Neural cell (in vitro differentiated cells): Measurements from ENCODE around the gene MAPK1. TPM values are rescaled to one million over a fixed set of nuclear protein-coding genes. Genes with fewer than 3 reads are reported as not detected.
"Not testable (repeated sequence)": the region's sequence is repeated elsewhere in the genome, so short reads cannot be mapped to it uniquely, and the experiment has no call there.

Source experiments
- H2AFZ ChIP-seq: fragments of 200-600, 300-800 bp; sonication (generic), shearing (Covaris generic); 2 replicates; pipeline ENCODE4 v1.6.0; 2014; ENCODE audit warnings: low read depth, mild to moderate bottlenecking, antibody characterized with exemption, low read length, moderate library complexity
- H3F3A ChIP-seq: fragments of 200-600 bp; shearing (Covaris generic); 2 replicates; pipeline ENCODE4 v1.6.1; 2016; ENCODE audit warnings: mild to moderate bottlenecking, moderate library complexity, mixed read lengths, antibody characterized with exemption, low read length; ENCODE audit not compliant: insufficient read depth, poor library complexity, severe bottlenecking
- H3K27ac ChIP-seq: fragments of 200-600, 300-800 bp; sonication (generic), shearing (Covaris generic); 2 replicates; pipeline ENCODE4 v1.5.1; 2014; ENCODE audit warnings: mild to moderate bottlenecking, low read length, moderate library complexity
- H3K27me3 ChIP-seq: fragments of 300-800, 200-600 bp; sonication (generic), shearing (Covaris generic); 2 replicates; pipeline ENCODE4 v1.6.0; 2014; ENCODE audit warnings: mild to moderate bottlenecking, low read depth, low read length, moderate library complexity; ENCODE audit not compliant: insufficient read depth
- H3K36me3 ChIP-seq: fragments of 300-800, 200-600 bp; sonication (generic), shearing (Covaris generic); 2 replicates; pipeline ENCODE4 v1.5.1; 2014; ENCODE audit warnings: mild to moderate bottlenecking, antibody characterized with exemption, low read length, moderate library complexity; ENCODE audit not compliant: insufficient read depth
- H3K4me2 ChIP-seq: fragments of 300-800, 200-600 bp; sonication (generic), shearing (Covaris generic); 2 replicates; pipeline ENCODE4 v1.6.0; 2014; ENCODE audit warnings: mild to moderate bottlenecking, low read length
- H3K4me3 ChIP-seq: fragments of 300-800, 200-600 bp; sonication (generic), shearing (Covaris generic); 2 replicates; pipeline ENCODE4 v1.5.1; 2014; ENCODE audit warnings: mild to moderate bottlenecking, low read length, moderate library complexity
- H3K79me2 ChIP-seq: fragments of 200-600 bp; shearing (Covaris generic); replicated peaks from 2 replicates; pipeline ENCODE4 v1.6.0; 2014; ENCODE audit warnings: mild to moderate bottlenecking, low read length, moderate library complexity; ENCODE audit not compliant: insufficient read depth
- H3K9ac ChIP-seq: fragments of 300-800, 200-600 bp; sonication (generic), shearing (Covaris generic); 2 replicates; pipeline ENCODE4 v1.6.1; 2016; ENCODE audit warnings: mild to moderate bottlenecking, low read length, mixed read lengths
- H3K9me2 ChIP-seq: fragments of 200-600 bp; shearing (Covaris generic); 2 replicates; pipeline ENCODE4 v1.6.1; 2016; ENCODE audit warnings: mild to moderate bottlenecking, low read length, mixed read lengths; ENCODE audit not compliant: insufficient read depth
- H3K9me3 ChIP-seq: fragments of 200-600, 300-800 bp; sonication (generic), shearing (Covaris generic); 2 replicates; pipeline ENCODE4 v1.6.1; 2016; ENCODE audit warnings: mild to moderate bottlenecking, mixed run types, low read length, moderate library complexity, mixed read lengths
- H4K20me1 ChIP-seq: fragments of 200-600 bp; shearing (Covaris generic); 2 replicates; pipeline ENCODE4 v1.6.1; 2016; ENCODE audit warnings: mild to moderate bottlenecking, mixed run types; ENCODE audit not compliant: insufficient read depth
- EP300 ChIP-seq: fragments of 450-650 bp; conservative IDR thresholded peaks from 2 replicates; pipeline ENCODE4 v1.6.1; 2014; ENCODE audit warnings: antibody characterized with exemption, mild to moderate bottlenecking, moderate library complexity; ENCODE audit not compliant: poor library complexity, severe bottlenecking
- EZH2 ChIP-seq: fragments of 200-600, 300-800 bp; shearing (Covaris generic), sonication (generic); IDR thresholded peaks from 2 replicates; pipeline ENCODE4 v1.6.1; 2014; ENCODE audit warnings: antibody characterized with exemption, low read length, borderline replicate concordance, mild to moderate bottlenecking; ENCODE audit not compliant: insufficient read depth, poor library complexity, severe bottlenecking
- MXI1 ChIP-seq: fragments of 450-650 bp; conservative IDR thresholded peaks from 2 replicates; pipeline ENCODE4 v1.6.1; 2014; ENCODE audit warnings: antibody characterized with exemption, mild to moderate bottlenecking; ENCODE audit not compliant: poor library complexity, severe bottlenecking
- POLR2AphosphoS5 ChIP-seq: IDR thresholded peaks from 2 replicates; pipeline ENCODE4 v1.6.1; 2012
- RAD21 ChIP-seq: fragments of 450-650 bp; conservative IDR thresholded peaks from 2 replicates; pipeline ENCODE4 v1.6.1; 2014; ENCODE audit warnings: antibody characterized with exemption, mild to moderate bottlenecking, moderate library complexity
- SMC3 ChIP-seq: fragments of 450-650 bp; conservative IDR thresholded peaks from 2 replicates; pipeline ENCODE4 v1.6.1; 2014; ENCODE audit warnings: antibody characterized with exemption, mild to moderate bottlenecking, moderate library complexity; ENCODE audit not compliant: poor library complexity
- TAF1 ChIP-seq: IDR thresholded peaks from 2 replicates; pipeline ENCODE4 v1.6.1; 2012; ENCODE audit warnings: low read depth
- polyA plus RNA-seq: library from polyadenylated mRNA; depleted of rRNA; stranded (reverse); fragments of >200 nt; gene quantifications from 2 replicates; pipeline ENCODE4 v1.2.3, GENCODE V29; 2014
- TF ChIP-seq, protein P1 (sequence below): IDR thresholded peaks from 2 replicates; pipeline ENCODE4 v1.6.1; 2012; ENCODE audit warnings: borderline replicate concordance
- TF ChIP-seq, protein P2 (sequence below): fragments of 450-650 bp; IDR thresholded peaks from 2 replicates; pipeline ENCODE4 v1.5.1; 2014; ENCODE audit warnings: antibody characterized with exemption, mild to moderate bottlenecking, moderate library complexity; ENCODE audit not compliant: poor library complexity, severe bottlenecking

MAPK1 gene
- polyA plus RNA-seq, 1 donor from 2014 or later = 43.3 TPM

DNA sequence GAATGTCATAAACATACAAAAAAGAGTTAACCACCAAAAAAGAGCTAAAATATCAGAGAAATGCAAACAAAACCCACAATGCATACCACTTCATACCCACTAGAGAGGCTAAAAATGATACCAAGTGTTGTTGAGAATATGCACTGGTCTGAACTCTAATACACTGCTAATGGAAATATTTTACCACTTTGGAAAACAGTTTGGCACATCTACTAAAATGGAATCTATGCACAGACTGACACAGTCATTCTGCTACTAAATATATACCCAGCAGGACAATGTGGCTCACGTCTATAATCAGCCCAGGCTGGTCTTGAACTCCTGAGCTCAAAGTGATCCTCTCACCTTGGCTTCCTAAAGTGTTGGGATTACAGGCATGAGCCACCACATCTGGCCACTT lies 18.0 kb downstream of the MAPK1 start:
- H3K4me3 ChIP-seq = no peak overlapping the region
- H4K20me1 ChIP-seq = no peaks in the 10 kb centered on the region
- H3K9ac ChIP-seq = no peak overlapping the region
- H3K27ac ChIP-seq = no peak overlapping the region
- no peaks in the 10 kb centered on the region for H3F3A ChIP-seq
- H3K36me3 ChIP-seq = no peaks in the 10 kb centered on the region
- no peaks in the 10 kb centered on the region for H3K9me3 ChIP-seq
- H3K9me2 ChIP-seq = no peaks in the 10 kb centered on the region
- TF ChIP-seq POLR2AphosphoS5 (no peak), SMC3 (no peak), RAD21 (no peak), MXI1 (no peak), TAF1 (no peak), EP300 (no peak), EZH2 (no peak)
- TF ChIP-seq, protein P1, sequence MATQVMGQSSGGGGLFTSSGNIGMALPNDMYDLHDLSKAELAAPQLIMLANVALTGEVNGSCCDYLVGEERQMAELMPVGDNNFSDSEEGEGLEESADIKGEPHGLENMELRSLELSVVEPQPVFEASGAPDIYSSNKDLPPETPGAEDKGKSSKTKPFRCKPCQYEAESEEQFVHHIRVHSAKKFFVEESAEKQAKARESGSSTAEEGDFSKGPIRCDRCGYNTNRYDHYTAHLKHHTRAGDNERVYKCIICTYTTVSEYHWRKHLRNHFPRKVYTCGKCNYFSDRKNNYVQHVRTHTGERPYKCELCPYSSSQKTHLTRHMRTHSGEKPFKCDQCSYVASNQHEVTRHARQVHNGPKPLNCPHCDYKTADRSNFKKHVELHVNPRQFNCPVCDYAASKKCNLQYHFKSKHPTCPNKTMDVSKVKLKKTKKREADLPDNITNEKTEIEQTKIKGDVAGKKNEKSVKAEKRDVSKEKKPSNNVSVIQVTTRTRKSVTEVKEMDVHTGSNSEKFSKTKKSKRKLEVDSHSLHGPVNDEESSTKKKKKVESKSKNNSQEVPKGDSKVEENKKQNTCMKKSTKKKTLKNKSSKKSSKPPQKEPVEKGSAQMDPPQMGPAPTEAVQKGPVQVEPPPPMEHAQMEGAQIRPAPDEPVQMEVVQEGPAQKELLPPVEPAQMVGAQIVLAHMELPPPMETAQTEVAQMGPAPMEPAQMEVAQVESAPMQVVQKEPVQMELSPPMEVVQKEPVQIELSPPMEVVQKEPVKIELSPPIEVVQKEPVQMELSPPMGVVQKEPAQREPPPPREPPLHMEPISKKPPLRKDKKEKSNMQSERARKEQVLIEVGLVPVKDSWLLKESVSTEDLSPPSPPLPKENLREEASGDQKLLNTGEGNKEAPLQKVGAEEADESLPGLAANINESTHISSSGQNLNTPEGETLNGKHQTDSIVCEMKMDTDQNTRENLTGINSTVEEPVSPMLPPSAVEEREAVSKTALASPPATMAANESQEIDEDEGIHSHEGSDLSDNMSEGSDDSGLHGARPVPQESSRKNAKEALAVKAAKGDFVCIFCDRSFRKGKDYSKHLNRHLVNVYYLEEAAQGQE = no peak
- TF ChIP-seq, protein P2, sequence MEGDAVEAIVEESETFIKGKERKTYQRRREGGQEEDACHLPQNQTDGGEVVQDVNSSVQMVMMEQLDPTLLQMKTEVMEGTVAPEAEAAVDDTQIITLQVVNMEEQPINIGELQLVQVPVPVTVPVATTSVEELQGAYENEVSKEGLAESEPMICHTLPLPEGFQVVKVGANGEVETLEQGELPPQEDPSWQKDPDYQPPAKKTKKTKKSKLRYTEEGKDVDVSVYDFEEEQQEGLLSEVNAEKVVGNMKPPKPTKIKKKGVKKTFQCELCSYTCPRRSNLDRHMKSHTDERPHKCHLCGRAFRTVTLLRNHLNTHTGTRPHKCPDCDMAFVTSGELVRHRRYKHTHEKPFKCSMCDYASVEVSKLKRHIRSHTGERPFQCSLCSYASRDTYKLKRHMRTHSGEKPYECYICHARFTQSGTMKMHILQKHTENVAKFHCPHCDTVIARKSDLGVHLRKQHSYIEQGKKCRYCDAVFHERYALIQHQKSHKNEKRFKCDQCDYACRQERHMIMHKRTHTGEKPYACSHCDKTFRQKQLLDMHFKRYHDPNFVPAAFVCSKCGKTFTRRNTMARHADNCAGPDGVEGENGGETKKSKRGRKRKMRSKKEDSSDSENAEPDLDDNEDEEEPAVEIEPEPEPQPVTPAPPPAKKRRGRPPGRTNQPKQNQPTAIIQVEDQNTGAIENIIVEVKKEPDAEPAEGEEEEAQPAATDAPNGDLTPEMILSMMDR = no peak
- H3K4me2 ChIP-seq = no peak overlapping the region
- no peaks in the 10 kb centered on the region for H3K27me3 ChIP-seq
- H3K79me2 ChIP-seq = peaks cover 73% of the 10 kb centered on the region
- H2AFZ ChIP-seq = no peak overlapping the region

DNA sequence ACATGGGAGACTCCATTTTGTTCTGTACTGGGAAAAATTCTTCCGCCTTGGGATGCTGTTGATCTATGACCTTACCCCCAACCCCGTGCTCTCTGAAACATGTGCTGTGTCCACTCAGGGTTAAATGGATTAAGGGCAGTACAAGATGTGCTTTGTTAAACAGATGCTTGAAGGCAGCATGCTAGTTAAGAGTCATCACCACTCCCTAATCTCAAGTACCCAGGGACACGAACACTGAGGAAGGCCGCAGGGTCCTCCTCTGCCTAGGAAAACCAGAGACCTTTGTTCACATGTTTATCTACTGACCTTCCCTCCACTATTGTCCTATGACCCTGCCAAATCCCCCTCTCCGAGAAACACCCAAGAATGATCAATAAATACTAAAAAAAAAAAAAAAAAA lies 19.4 kb downstream of the MAPK1 start:
- not testable (repeated sequence) for H3K27me3 ChIP-seq, H3K27ac ChIP-seq, H3K9me2 ChIP-seq, H3K4me3 ChIP-seq, H3K9me3 ChIP-seq, H3K9ac ChIP-seq, H4K20me1 ChIP-seq, H3F3A ChIP-seq, H3K4me2 ChIP-seq, H3K36me3 ChIP-seq, H2AFZ ChIP-seq
- peaks cover 77% of the 10 kb centered on the region for H3K79me2 ChIP-seq
